Astrocyte of the cerebellum (primary cell): ENCODE results near the gene LMO3.

Experiments
- DNase-seq: peaks from one replicate; pipeline ENCODE4 v3.0.0-alpha.2; 2011; ENCODE audit warnings: low read depth
- H3K4me3 ChIP-seq: 2 replicates; pipeline ENCODE4 v1.5.1; 2011; ENCODE audit warnings: mild to moderate bottlenecking, low read depth, low read length, moderate library complexity
- in situ Hi-C: cut with HindIII; loops from 2 replicates; pipeline ENCODE4 v1.10.0; 2017; ENCODE audit warnings: low sequenced_read_pairs
- TF ChIP-seq, protein P1 (sequence below): IDR thresholded peaks from 2 replicates; pipeline ENCODE4 v1.5.1; 2012; ENCODE audit warnings: low read length, low read depth, moderate library complexity, mild to moderate bottlenecking; ENCODE audit errors: missing control alignments

The LMO3 gene

DNA sequence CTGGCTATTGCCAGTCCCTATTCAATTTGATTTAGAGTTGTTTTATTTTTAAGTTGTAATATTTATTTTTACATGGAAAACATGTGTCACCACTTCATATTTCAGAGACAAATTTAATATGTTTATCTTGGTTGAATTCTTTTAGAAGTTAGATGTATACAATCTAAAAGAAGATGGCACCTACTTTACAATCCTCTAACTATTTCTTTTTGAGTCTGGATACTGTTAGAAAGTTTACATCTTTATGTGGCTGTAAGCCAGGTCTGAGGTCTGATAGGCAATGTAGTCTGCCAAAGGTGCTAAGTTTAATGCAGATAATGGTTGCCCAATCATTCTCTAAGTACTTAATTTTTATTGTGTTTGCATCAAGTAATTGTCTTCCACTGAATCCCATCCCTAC lies 7.2 kb upstream of the LMO3 start:
- no peak for DNase-seq
- no peak overlapping the region for H3K4me3 ChIP-seq
- TF ChIP-seq, protein P1, sequence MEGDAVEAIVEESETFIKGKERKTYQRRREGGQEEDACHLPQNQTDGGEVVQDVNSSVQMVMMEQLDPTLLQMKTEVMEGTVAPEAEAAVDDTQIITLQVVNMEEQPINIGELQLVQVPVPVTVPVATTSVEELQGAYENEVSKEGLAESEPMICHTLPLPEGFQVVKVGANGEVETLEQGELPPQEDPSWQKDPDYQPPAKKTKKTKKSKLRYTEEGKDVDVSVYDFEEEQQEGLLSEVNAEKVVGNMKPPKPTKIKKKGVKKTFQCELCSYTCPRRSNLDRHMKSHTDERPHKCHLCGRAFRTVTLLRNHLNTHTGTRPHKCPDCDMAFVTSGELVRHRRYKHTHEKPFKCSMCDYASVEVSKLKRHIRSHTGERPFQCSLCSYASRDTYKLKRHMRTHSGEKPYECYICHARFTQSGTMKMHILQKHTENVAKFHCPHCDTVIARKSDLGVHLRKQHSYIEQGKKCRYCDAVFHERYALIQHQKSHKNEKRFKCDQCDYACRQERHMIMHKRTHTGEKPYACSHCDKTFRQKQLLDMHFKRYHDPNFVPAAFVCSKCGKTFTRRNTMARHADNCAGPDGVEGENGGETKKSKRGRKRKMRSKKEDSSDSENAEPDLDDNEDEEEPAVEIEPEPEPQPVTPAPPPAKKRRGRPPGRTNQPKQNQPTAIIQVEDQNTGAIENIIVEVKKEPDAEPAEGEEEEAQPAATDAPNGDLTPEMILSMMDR, result no peak
- in situ Hi-C loops, result no loop called here

DNA sequence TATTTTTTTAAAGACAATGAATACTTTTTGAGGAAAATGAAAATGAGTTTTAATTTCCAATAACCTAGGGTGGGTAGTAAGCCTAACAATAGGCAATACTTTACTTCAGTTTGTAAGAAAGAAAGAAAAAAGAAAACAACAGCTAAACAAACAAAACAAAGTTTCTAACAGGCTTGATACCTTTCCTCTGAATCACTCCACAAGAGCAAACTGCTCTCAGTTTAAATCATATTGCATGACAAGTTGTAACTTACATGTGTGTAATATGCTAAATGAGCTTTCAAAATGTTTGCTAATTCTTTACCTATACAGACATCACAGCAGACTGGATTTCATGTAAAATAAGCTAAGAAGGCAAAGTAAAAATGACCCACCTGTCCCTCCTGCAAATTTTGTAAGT lies 6.7 kb upstream of the LMO3 start:
- no peak overlapping the region for H3K4me3 ChIP-seq
- DNase-seq, result no peak
- TF ChIP-seq, protein P1, result no peak
- in situ Hi-C loops, result no loop called here

DNA sequence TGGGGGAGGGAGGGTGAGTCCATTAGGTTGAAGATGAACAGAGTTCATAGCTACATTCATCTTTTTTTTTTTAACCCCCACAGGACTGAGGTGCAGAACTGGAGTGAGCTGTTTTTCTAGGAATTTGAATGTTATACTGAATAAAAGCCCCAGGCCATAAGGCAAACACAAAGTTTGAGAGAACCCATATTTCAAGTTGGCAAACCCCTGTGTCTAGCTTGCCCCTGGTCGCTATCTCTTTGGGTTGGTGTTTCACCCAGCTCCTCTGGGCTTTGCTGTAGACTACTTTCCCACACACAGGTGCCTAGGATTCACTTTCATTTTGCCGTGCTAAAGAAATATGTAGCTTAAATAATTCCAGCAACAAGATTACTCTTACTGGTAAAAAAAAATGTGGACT lies 5.2 kb upstream of the LMO3 start:
- DNase-seq, result no peak
- in situ Hi-C loops, result no loop called here
- H3K4me3 ChIP-seq, result no peak overlapping the region
- TF ChIP-seq, protein P1, result no peak

DNA sequence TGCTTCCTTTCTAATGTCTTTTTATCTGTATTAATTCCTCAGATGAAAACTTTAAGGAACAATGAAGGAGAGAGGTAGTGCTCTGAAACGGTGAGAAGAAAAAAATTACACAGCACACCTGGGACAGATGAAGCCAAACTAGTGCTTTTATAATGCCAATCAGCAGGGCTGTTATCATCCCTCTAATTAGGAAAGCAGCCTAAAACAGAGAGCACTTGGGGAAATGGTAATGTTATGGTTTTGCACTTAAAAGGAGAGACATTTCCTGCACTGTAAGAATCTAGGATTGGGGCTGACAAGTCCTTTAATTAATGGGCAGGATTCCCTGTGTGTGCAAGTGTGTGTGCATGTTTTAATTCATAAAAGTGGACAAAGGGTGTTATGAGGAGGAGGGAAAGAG lies 4.8 kb upstream of the LMO3 start:
- DNase-seq, result no peak
- in situ Hi-C loops, result no loop called here
- H3K4me3 ChIP-seq, result no peak overlapping the region
- TF ChIP-seq, protein P1, result no peak

DNA sequence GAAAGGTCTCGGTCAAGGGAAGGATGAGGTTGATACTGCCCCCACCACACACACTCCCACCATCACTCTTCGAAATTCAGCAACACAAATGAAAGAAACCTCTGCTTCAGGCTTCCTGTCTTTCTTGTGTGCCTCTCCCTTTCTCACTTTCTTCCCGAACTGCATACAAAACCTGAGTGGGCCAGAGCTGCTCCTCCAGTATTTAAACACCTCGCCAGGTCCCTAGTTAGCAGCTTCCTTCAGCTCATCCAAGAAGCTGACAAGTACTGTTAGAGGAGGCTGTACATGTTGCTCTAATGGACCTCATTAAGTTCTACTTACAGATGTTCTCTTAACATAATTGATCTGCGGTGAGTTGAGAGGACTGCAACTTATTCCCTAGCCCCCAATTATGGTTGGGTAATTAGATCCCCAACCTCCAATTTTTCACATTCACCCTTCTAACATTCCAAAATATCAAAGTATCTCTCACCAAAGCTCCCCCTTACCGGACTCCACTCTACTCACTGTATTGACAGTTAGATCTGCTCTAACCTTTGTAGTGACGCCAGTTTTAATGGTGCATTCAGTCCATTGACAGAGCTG lies 4.1 kb upstream of the LMO3 start:
- in situ Hi-C loops, result no loop called here
- TF ChIP-seq, protein P1, result no peak
- peak overlapping the region; percentile 3 for H3K4me3 ChIP-seq

DNA sequence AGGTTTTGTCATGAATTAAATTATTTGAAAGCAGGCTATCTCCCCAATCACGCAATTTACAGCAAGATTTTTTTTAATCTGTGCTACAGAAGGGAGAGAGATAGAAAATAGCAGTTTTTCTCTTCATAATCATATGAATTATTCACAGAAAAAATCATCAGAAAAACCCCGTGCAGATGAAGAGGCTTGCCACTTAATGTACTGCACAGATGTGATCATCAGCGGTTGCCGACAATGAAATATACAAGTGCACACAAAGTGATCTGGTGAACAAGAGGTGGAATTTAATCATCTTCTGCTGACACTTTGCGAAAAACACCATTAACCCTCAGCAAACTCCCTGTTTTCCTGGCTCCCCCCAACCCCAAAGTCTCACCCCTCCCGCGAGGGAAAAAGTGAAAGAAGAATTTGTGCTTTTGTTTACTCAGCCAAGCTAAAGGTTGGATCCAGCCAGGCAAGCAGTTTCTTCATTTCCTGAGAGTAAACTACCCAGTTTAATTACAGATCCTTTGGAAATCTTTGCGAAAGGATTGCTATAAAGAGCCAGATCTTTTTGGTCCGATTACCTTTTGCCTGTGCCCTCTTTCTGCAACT lies 3.1 kb upstream of the LMO3 start:
- no peak for DNase-seq
- TF ChIP-seq, protein P1, result no peak
- in situ Hi-C loops, result no loop called here
- peak overlapping the region; percentile 23 for H3K4me3 ChIP-seq

More for the DNA sequence above, 4.1 kb upstream of the LMO3 start:
- DNase-seq, result no peak
